Muscle layer of colon (tissue), 2 donors: Measurements from ENCODE around the gene SLC6A9.
A peak's percentile ranks its signal among the peaks of the same experiment; 100 is the strongest.

Experiments
- H3K27ac ChIP-seq: one replicate; pipeline ENCODE4 v1.7.0; 2013; ENCODE audit warnings: low read depth, mild to moderate bottlenecking, low read length, moderate library complexity
- H3K27me3 ChIP-seq, 2 donors: one replicate each; pipeline ENCODE4 v1.7.0; 2013; ENCODE audit warnings: low read length in 2 of 2, mild to moderate bottlenecking in 2 of 2; ENCODE audit not compliant: insufficient read depth in 2 of 2, control insufficient read depth in 1 of 2
- H3K36me3 ChIP-seq: one replicate; pipeline ENCODE4 v1.7.0; 2013; ENCODE audit warnings: mild to moderate bottlenecking, low read length; ENCODE audit not compliant: insufficient read depth
- H3K4me1 ChIP-seq: one replicate; pipeline ENCODE4 v1.7.0; 2013; ENCODE audit warnings: mild to moderate bottlenecking, low read length; ENCODE audit not compliant: insufficient read depth
- H3K4me3 ChIP-seq, 2 donors: one replicate each; pipeline ENCODE4 v1.7.0; 2013; ENCODE audit warnings: low read length in 2 of 2, low read depth in 1 of 2, mild to moderate bottlenecking in 1 of 2, moderate library complexity in 1 of 2
- H3K9ac ChIP-seq: one replicate; pipeline ENCODE4 v1.7.0; 2013; ENCODE audit warnings: low read length
- H3K9me3 ChIP-seq: one replicate; pipeline ENCODE4 v1.7.0; 2013; ENCODE audit warnings: mild to moderate bottlenecking, low read length
- donor health status: abdominal sarcoma.
- donor health status: Adenocarcinoma of cecum.

Gene SLC6A9

GRCh38 chr1:43960798-43961197 is 70.5 kb downstream of the SLC6A9 start:
- H3K4me1 ChIP-seq = no peaks in the 10 kb centered on the region
- H3K27ac ChIP-seq = no peak overlapping the region
- H3K9me3 ChIP-seq = no peaks in the 10 kb centered on the region
- no peaks in the 10 kb centered on the region for H3K27me3 ChIP-seq
- H3K9ac ChIP-seq = no peak overlapping the region
- peaks cover 80% of the 10 kb centered on the region for H3K36me3 ChIP-seq
- H3K4me3 ChIP-seq = no peak overlapping the region

GRCh38 chr1:43958351-43959255 is 72.7 kb downstream of the SLC6A9 start:
- Histone ChIP-seq H3K36me3 (peaks cover 71% of the 10 kb centered on the region), H3K27me3 (no peaks in the 10 kb centered on the region), H3K4me1 (no peaks in the 10 kb centered on the region), H3K4me3 (no peak overlapping the region), H3K27ac (no peak overlapping the region), H3K9ac (no peak overlapping the region), H3K9me3 (no peaks in the 10 kb centered on the region)

GRCh38 chr1:43957407-43958040 is 73.7 kb downstream of the SLC6A9 start:
- no peaks in the 10 kb centered on the region for H3K27me3 ChIP-seq
- H3K9me3 ChIP-seq = no peaks in the 10 kb centered on the region
- H3K36me3 ChIP-seq = peaks cover 60% of the 10 kb centered on the region
- no peak overlapping the region for H3K9ac ChIP-seq
- no peak overlapping the region for H3K4me3 ChIP-seq
- H3K4me1 ChIP-seq = no peaks in the 10 kb centered on the region
- no peak overlapping the region for H3K27ac ChIP-seq

- Histone ChIP-seq H3K9ac (no peak overlapping the region), H3K27me3 (no peaks in the 10 kb centered on the region), H3K4me1 (no peaks in the 10 kb centered on the region), H3K36me3 (peaks cover 50% of the 10 kb centered on the region), H3K4me3 (no peak overlapping the region), H3K27ac (no peak overlapping the region), H3K9me3 (no peaks in the 10 kb centered on the region)
Measured at GRCh38 chr1:43956234-43956633, 75.0 kb downstream of the SLC6A9 start.

- H3K9me3 ChIP-seq = no peaks in the 10 kb centered on the region
- H3K27me3 ChIP-seq = no peaks in the 10 kb centered on the region
- H3K4me3 ChIP-seq = no peak overlapping the region
- no peak overlapping the region for H3K9ac ChIP-seq
- H3K4me1 ChIP-seq = no peaks in the 10 kb centered on the region
- no peak overlapping the region for H3K27ac ChIP-seq
- H3K36me3 ChIP-seq = peaks cover 35% of the 10 kb centered on the region
Measured at GRCh38 chr1:43954036-43954435, 77.2 kb downstream of the SLC6A9 start.

- Histone ChIP-seq H3K4me1 (peaks cover 5% of the 10 kb centered on the region), H3K27ac (no peak overlapping the region), H3K9me3 (no peaks in the 10 kb centered on the region), H3K36me3 (peaks cover 28% of the 10 kb centered on the region), H3K9ac (no peak overlapping the region), H3K4me3 (no peak overlapping the region), H3K27me3 (no peaks in the 10 kb centered on the region)
Measured at GRCh38 chr1:43953361-43953760, 77.9 kb downstream of the SLC6A9 start.

- Histone ChIP-seq H3K27ac (no peak overlapping the region), H3K27me3 (no peaks in the 10 kb centered on the region), H3K9ac (no peak overlapping the region), H3K36me3 (peaks cover 23% of the 10 kb centered on the region), H3K4me3 (no peak overlapping the region), H3K9me3 (no peaks in the 10 kb centered on the region), H3K4me1 (peaks cover 11% of the 10 kb centered on the region)
Measured at GRCh38 chr1:43952731-43953346, 78.4 kb downstream of the SLC6A9 start.

- Histone ChIP-seq H3K4me1 (peaks cover 16% of the 10 kb centered on the region), H3K27ac (no peak overlapping the region), H3K36me3 (peaks cover 7% of the 10 kb centered on the region), H3K9ac (no peak overlapping the region), H3K27me3 (no peaks in the 10 kb centered on the region), H3K9me3 (no peaks in the 10 kb centered on the region), H3K4me3 (no peak overlapping the region)
Measured at GRCh38 chr1:43951021-43951985, 80.0 kb downstream of the SLC6A9 start.

- H3K27ac ChIP-seq = no peak overlapping the region
- H3K4me1 ChIP-seq = peaks cover 20% of the 10 kb centered on the region
- peaks cover 7% of the 10 kb centered on the region for H3K36me3 ChIP-seq
- H3K27me3 ChIP-seq = no peaks in the 10 kb centered on the region
- no peak overlapping the region for H3K4me3 ChIP-seq
- no peaks in the 10 kb centered on the region for H3K9me3 ChIP-seq
- H3K9ac ChIP-seq = no peak overlapping the region
Measured at GRCh38 chr1:43949678-43950077, 81.6 kb downstream of the SLC6A9 start.

- H3K27me3 ChIP-seq = no peaks in the 10 kb centered on the region
- H3K36me3 ChIP-seq = peaks cover 7% of the 10 kb centered on the region
- peak overlapping the region in 1 of 2 donors; percentile 95 for H3K4me3 ChIP-seq
- no peak overlapping the region for H3K9ac ChIP-seq
- peaks cover 23% of the 10 kb centered on the region for H3K4me1 ChIP-seq
- peak overlapping the region; percentile 95 for H3K27ac ChIP-seq
- no peaks in the 10 kb centered on the region for H3K9me3 ChIP-seq
Measured at GRCh38 chr1:43947874-43948437, 83.3 kb downstream of the SLC6A9 start.
